ENCODE results near the gene LRRC61. TPM values are rescaled to one million over a fixed set of nuclear protein-coding genes. Genes with fewer than 3 reads are reported as not detected.

Gene LRRC61
- total and polyA plus RNA-seq, 2 of the 13 experiments (the other 11 are each of a cell fraction or from before 2014, with no cell fraction given): 33.0 to 34.8 TPM

DNA sequence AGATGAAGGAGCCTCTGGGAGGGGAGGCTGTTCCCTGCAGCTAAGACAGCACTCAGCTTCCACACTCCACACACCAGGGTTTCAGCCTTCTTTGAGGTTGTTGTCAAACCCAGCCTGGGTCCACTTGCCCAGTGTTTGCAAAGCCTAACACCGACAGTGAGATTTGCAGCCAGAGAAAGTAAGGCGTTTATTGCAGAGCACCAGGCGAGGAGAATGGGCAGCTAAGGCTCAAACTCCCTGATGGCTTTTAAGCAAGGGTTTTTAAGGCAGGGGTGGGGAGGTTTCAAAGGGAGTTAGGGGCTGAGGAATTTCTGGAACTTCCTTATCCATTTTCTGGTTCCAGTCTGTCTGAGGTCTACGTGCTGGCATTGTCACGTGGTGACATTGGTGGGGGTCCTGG lies 51.3 kb downstream of the LRRC61 start (continued):
- TF ChIP-seq POLR2AphosphoS5 (IDR thresholded peaks at IDR 0.05; ENCODE audit: low read depth, low read length) (peak; percentile 22; the same call in 1 of the 2 replicates), ZNF382 (CRISPR knock-in tag; IDR thresholded peaks at IDR 0.05; ENCODE audit: borderline replicate concordance) (no peak)

DNA sequence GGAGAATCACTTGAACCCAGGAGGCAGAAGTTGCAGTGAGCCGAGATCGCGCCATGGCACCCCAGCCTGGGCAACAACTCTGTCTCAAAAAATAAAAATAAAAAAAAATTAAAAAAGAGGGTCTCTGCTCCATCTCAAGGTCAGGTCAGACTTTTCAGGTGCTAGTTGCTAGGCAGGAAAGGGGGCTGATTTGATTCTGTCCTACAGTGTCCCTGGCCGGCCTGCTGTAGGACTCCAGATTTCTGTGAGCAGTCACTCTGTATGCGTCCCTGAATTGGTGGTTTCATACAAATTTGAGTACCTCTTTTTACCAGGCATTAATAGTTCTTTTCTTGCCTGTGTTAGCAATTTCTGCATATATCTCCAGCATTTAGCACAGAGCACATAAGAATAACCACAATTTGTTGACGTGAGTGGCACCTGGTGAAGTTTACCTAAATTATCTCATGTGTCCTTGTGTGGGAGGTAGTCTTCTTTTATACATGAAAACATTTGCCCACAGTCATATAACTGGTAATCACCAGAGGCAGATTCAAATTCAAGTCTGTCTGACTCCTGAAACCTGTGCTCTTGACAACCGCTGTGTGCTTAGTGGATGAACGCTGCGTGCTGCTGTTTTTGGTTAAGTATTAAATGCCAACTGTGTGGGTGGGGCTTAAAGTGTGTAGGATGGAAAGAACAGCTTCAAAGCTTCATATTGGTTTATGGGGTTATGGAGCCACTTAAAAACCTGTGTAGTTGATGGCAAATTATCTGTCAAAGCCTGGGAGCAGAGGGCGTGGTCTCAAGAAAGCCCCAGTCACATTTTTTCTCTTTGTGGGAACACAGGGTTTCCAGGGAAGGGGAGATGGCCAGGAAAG lies 52.7 kb downstream of the LRRC61 start:
- H3K27me3 ChIP-seq (ENCODE audit: control insufficient read depth in 1 of 2, insufficient read depth in 2 of 2, low read length in 2 of 2): no peaks in the 10 kb centered on the region
- intact Hi-C loops (cut with micrococcal nuclease; ENCODE audit: unreplicated experiment) (no loop called here), in situ Hi-C loops (cut with HindIII; ENCODE audit: extremely low pct_ligation_motif_present, low pct_unique_long_range_greater_than_20kb) (no loop called here)
- H3K4me3 ChIP-seq (replicated peaks in 1 of 3; ENCODE audit: insufficient read depth in 1 of 3, low read depth in 2 of 3, low read length in 3 of 3): 0 out of 6 replicates have a peak overlapping the region, but pooled peaks of 1 of the 3 experiments have one; percentile 47
- H3K79me2 ChIP-seq (ENCODE audit: insufficient read depth, low read length): peaks cover 32% of the 10 kb centered on the region
- CTCF ChIA-PET (ENCODE audit: low intra/inter-chr PET ratio, low total read pairs): no interaction called here
- peaks cover 73% of the 10 kb centered on the region for H3K4me1 ChIP-seq (ENCODE audit: insufficient read depth, low read length)
- no peak overlapping the region for H2AFZ ChIP-seq (ENCODE audit: low read length)
- peak overlapping the region; percentile 97 for H3K4me2 ChIP-seq (ENCODE audit: low read depth, low read length)
- ATAC-seq (no peak), DNase-seq (ENCODE audit: low spot score) (no peak), FAIRE-seq (peak; percentile 57)
- POLR2A ChIA-PET: interaction anchor here (1.3 to 2.0 kb wide), 3 partner anchors 8 to 42 kb away, joined by 3 to 13 read pairs (median 5); no protein-coding TSS in a partner anchor
- no TSS peak for BruUV-seq (replicated peaks)
- H3K27ac ChIP-seq (ENCODE audit: extremely low read length, insufficient read depth, low read length): peak overlapping the region; percentile 97
- H3K9me3 ChIP-seq (ENCODE audit: low read length): no peaks in the 10 kb centered on the region
- peak overlapping the region; percentile 7; the same call in 1 of the 2 replicates for H3K9ac ChIP-seq (ENCODE audit: insufficient read depth, low read depth, low read length)
- no peaks in the 10 kb centered on the region for H4K20me1 ChIP-seq (ENCODE audit: insufficient read depth, low read length)
- 69% methylated on average over 10 of the region's 10 CpGs for WGBS (ENCODE audit: low lambda C conversion rate)
- H3K36me3 ChIP-seq (replicated peaks in 1 of 2; ENCODE audit: control insufficient read depth in 1 of 2, insufficient read depth in 2 of 2, low read length in 2 of 2): peaks cover 5 to 23% of the 10 kb centered on the region in 2 experiments; a peak in 3 of 5 replicates
- no peak for TF ChIP-seq MEIS2 (CRISPR knock-in tag; IDR thresholded peaks at IDR 0.05)
- TF ChIP-seq RFX5 (IDR thresholded peaks at IDR 0.05; ENCODE audit: low read depth, low read length): peak; percentile 49; the same call in 1 of the 2 replicates
- TF ChIP-seq ZNF3 (CRISPR knock-in tag; IDR thresholded peaks at IDR 0.05): no peak
- TF ChIP-seq, protein P1, sequence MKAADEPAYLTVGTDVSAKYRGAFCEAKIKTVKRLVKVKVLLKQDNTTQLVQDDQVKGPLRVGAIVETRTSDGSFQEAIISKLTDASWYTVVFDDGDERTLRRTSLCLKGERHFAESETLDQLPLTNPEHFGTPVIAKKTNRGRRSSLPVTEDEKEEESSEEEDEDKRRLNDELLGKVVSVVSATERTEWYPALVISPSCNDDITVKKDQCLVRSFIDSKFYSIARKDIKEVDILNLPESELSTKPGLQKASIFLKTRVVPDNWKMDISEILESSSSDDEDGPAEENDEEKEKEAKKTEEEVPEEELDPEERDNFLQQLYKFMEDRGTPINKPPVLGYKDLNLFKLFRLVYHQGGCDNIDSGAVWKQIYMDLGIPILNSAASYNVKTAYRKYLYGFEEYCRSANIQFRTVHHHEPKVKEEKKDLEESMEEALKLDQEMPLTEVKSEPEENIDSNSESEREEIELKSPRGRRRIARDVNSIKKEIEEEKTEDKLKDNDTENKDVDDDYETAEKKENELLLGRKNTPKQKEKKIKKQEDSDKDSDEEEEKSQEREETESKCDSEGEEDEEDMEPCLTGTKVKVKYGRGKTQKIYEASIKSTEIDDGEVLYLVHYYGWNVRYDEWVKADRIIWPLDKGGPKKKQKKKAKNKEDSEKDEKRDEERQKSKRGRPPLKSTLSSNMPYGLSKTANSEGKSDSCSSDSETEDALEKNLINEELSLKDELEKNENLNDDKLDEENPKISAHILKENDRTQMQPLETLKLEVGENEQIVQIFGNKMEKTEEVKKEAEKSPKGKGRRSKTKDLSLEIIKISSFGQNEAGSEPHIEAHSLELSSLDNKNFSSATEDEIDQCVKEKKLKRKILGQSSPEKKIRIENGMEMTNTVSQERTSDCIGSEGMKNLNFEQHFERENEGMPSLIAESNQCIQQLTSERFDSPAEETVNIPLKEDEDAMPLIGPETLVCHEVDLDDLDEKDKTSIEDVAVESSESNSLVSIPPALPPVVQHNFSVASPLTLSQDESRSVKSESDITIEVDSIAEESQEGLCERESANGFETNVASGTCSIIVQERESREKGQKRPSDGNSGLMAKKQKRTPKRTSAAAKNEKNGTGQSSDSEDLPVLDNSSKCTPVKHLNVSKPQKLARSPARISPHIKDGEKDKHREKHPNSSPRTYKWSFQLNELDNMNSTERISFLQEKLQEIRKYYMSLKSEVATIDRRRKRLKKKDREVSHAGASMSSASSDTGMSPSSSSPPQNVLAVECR (CRISPR knock-in tag; IDR thresholded peaks at IDR 0.05; ENCODE audit: borderline replicate concordance): peak; percentile 34; the same call in 1 of the 2 replicates
- TF ChIP-seq RBM22 (optimal IDR thresholded peaks at IDR 0.05; ENCODE audit: low read length): peak; percentile 11
- TF ChIP-seq, protein P2, sequence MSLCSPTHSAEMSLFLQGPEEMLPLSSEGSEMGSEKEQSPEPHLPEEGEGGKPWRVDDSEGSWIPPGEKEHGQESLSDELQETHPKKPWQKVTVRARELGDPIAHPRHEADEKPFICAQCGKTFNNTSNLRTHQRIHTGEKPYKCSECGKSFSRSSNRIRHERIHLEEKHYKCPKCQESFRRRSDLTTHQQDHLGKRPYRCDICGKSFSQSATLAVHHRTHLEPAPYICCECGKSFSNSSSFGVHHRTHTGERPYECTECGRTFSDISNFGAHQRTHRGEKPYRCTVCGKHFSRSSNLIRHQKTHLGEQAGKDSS (CRISPR knock-in tag; IDR thresholded peaks at IDR 0.05; ENCODE audit: borderline replicate concordance, low read depth): 0 out of 2 replicates have a peak, but pooled peaks have one; percentile 28
- TF ChIP-seq, protein P3, sequence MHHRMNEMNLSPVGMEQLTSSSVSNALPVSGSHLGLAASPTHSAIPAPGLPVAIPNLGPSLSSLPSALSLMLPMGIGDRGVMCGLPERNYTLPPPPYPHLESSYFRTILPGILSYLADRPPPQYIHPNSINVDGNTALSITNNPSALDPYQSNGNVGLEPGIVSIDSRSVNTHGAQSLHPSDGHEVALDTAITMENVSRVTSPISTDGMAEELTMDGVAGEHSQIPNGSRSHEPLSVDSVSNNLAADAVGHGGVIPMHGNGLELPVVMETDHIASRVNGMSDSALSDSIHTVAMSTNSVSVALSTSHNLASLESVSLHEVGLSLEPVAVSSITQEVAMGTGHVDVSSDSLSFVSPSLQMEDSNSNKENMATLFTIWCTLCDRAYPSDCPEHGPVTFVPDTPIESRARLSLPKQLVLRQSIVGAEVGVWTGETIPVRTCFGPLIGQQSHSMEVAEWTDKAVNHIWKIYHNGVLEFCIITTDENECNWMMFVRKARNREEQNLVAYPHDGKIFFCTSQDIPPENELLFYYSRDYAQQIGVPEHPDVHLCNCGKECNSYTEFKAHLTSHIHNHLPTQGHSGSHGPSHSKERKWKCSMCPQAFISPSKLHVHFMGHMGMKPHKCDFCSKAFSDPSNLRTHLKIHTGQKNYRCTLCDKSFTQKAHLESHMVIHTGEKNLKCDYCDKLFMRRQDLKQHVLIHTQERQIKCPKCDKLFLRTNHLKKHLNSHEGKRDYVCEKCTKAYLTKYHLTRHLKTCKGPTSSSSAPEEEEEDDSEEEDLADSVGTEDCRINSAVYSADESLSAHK (CRISPR knock-in tag; IDR thresholded peaks at IDR 0.05; ENCODE audit: borderline replicate concordance): no peak
- no peak for TF ChIP-seq ZNF337 (CRISPR knock-in tag; IDR thresholded peaks at IDR 0.05; ENCODE audit: borderline replicate concordance, low read depth)
- TF ChIP-seq HOXA5 (CRISPR knock-in tag; IDR thresholded peaks at IDR 0.05): 0 out of 2 replicates have a peak, but pooled peaks have one; percentile 27
- no peak for TF ChIP-seq KLF12 (CRISPR knock-in tag; IDR thresholded peaks at IDR 0.05; ENCODE audit: borderline replicate concordance)
- no peak for TF ChIP-seq ZNF773 (CRISPR knock-in tag; IDR thresholded peaks at IDR 0.05; ENCODE audit: borderline replicate concordance)

All from HepG2 (cell line).